ENCODE data around the gene GIMAP8. TPM values are rescaled to one million over a fixed set of nuclear protein-coding genes. Genes with fewer than 3 reads are reported as not detected.

GIMAP8 gene
- total RNA-seq, 1 donor from 2014 or later = 13.6 TPM

GRCh38 chr7:150411606-150412005 lies 38.8 kb upstream of the GIMAP8 start:
- no peak for DNase-seq (ENCODE audit: low spot score)

- no peak for DNase-seq (ENCODE audit: low spot score)
These were observed 38.4 kb upstream of the GIMAP8 start for GRCh38 chr7:150412016-150412415.

- DNase-seq (ENCODE audit: low spot score) = no peak
These were observed 37.6 kb upstream of the GIMAP8 start for GRCh38 chr7:150412518-150413488.

- DNase-seq (ENCODE audit: low spot score) = no peak
These were observed 36.8 kb upstream of the GIMAP8 start for GRCh38 chr7:150413640-150414081.

- DNase-seq (ENCODE audit: low spot score) = no peak
These were observed 35.0 kb upstream of the GIMAP8 start for GRCh38 chr7:150415161-150416153.

GRCh38 chr7:150417239-150417638 lies 33.2 kb upstream of the GIMAP8 start:
- peak; percentile 22 for DNase-seq (ENCODE audit: low spot score)

- no peak for DNase-seq (ENCODE audit: low spot score)
These were observed 32.6 kb upstream of the GIMAP8 start for GRCh38 chr7:150417863-150418262.

GRCh38 chr7:150420242-150420641 lies 30.2 kb upstream of the GIMAP8 start:
- DNase-seq (ENCODE audit: low spot score) = no peak

GRCh38 chr7:150420987-150421674 lies 29.3 kb upstream of the GIMAP8 start:
- DNase-seq (ENCODE audit: low spot score) = peak; percentile 88

- DNase-seq (ENCODE audit: low spot score) = peak; percentile 27
These were observed 28.6 kb upstream of the GIMAP8 start for GRCh38 chr7:150421831-150422230.

- DNase-seq (ENCODE audit: low spot score) = peak; percentile 34
These were observed 24.8 kb upstream of the GIMAP8 start for GRCh38 chr7:150425670-150426069.

GRCh38 chr7:150428671-150429451 lies 21.6 kb upstream of the GIMAP8 start:
- peak; percentile 54 for DNase-seq (ENCODE audit: low spot score)

GRCh38 chr7:150429699-150430098 lies 20.7 kb upstream of the GIMAP8 start:
- no peak for DNase-seq (ENCODE audit: low spot score)

- no peak for DNase-seq (ENCODE audit: low spot score)
These were observed 19.9 kb upstream of the GIMAP8 start for GRCh38 chr7:150430465-150431085.

- DNase-seq (ENCODE audit: low spot score) = no peak
These were observed 18.4 kb upstream of the GIMAP8 start for GRCh38 chr7:150431839-150432658.

GRCh38 chr7:150432915-150433892 lies 17.2 kb upstream of the GIMAP8 start:
- peak; percentile 29 for DNase-seq (ENCODE audit: low spot score)

GRCh38 chr7:150434240-150434639 lies 16.2 kb upstream of the GIMAP8 start:
- no peak for DNase-seq (ENCODE audit: low spot score)

GRCh38 chr7:150435047-150435389 lies 15.4 kb upstream of the GIMAP8 start:
- DNase-seq (ENCODE audit: low spot score) = no peak
